ENCODE measurements around the gene GRID1.

DNA sequence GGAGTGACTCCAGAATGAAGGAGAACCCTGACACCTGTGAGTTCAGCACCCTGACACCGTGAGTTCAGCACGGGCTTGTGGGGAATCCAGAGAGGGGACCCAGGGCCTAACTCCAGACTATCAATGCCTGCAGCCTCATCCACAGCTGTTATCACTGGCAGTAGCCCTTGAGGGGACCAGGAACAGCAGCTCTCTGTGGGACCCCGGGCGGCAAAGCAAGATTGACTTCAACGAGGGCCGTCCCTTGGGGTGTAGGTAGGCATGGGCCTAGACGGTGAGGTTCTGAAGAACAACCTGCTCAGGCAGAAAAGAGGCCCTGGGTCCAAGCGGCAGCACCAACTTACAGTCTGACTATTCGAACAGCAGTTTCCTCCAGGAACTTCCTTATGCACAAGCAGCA is 8.9 kb downstream of the GRID1 start:
- TF ChIP-seq, protein P1, sequence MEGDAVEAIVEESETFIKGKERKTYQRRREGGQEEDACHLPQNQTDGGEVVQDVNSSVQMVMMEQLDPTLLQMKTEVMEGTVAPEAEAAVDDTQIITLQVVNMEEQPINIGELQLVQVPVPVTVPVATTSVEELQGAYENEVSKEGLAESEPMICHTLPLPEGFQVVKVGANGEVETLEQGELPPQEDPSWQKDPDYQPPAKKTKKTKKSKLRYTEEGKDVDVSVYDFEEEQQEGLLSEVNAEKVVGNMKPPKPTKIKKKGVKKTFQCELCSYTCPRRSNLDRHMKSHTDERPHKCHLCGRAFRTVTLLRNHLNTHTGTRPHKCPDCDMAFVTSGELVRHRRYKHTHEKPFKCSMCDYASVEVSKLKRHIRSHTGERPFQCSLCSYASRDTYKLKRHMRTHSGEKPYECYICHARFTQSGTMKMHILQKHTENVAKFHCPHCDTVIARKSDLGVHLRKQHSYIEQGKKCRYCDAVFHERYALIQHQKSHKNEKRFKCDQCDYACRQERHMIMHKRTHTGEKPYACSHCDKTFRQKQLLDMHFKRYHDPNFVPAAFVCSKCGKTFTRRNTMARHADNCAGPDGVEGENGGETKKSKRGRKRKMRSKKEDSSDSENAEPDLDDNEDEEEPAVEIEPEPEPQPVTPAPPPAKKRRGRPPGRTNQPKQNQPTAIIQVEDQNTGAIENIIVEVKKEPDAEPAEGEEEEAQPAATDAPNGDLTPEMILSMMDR (tag by site-specific recombination; IDR thresholded peaks at IDR 0.05) = no peak
- no peak for TF ChIP-seq GLI4 (tag by site-specific recombination; IDR thresholded peaks at IDR 0.05)
- TF ChIP-seq, protein P2, sequence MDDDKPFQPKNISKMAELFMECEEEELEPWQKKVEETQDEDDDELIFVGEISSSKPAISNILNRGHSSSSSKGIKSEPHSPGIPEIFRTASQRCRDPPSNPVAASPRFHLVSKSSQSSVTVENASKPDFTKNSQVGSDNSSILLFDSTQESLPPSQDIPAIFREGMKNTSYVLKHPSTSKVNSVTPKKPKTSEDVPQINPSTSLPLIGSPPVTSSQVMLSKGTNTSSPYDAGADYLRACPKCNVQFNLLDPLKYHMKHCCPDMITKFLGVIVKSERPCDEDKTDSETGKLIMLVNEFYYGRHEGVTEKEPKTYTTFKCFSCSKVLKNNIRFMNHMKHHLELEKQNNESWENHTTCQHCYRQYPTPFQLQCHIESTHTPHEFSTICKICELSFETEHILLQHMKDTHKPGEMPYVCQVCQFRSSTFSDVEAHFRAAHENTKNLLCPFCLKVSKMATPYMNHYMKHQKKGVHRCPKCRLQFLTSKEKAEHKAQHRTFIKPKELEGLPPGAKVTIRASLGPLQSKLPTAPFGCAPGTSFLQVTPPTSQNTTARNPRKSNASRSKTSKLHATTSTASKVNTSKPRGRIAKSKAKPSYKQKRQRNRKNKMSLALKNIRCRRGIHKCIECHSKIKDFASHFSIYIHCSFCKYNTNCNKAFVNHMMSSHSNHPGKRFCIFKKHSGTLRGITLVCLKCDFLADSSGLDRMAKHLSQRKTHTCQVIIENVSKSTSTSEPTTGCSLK (tag by site-specific recombination; IDR thresholded peaks at IDR 0.05) = no peak
- TF ChIP-seq ZBTB21 (tag by site-specific recombination; IDR thresholded peaks at IDR 0.05) = no peak
- TF ChIP-seq, protein P3, sequence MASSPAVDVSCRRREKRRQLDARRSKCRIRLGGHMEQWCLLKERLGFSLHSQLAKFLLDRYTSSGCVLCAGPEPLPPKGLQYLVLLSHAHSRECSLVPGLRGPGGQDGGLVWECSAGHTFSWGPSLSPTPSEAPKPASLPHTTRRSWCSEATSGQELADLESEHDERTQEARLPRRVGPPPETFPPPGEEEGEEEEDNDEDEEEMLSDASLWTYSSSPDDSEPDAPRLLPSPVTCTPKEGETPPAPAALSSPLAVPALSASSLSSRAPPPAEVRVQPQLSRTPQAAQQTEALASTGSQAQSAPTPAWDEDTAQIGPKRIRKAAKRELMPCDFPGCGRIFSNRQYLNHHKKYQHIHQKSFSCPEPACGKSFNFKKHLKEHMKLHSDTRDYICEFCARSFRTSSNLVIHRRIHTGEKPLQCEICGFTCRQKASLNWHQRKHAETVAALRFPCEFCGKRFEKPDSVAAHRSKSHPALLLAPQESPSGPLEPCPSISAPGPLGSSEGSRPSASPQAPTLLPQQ (tag by site-specific recombination; IDR thresholded peaks at IDR 0.05) = no peak
